ENCODE measurements around the gene SPCS3.
A peak's percentile ranks its signal among the peaks of the same experiment; 100 is the strongest.

The SPCS3 gene

DNA sequence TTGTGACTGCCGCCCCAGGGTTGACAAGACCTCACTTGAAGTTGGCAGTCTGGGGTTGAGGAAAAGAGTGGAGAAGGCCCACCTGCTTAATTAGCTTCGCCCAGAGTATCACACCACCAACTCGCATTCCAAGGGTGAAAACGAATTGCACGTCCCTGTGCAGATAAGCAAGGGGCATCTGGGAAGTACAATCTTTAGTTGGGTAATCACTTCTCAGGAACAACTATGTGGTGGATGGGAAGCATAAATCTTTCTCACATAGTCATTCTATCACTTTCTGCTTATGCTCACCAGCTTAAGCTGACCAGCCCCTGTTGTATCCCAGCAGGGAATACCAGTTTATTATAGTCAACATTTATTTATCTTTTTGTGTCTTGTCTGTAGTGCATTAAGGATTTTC, 14.3 kb downstream of the SPCS3 start:
- Histone ChIP-seq H3K4me2 (ENCODE audit: insufficient read depth, low read length) (no peak overlapping the region), H3K79me2 (ENCODE audit: insufficient read depth, low read length) (peaks cover 22% of the 10 kb centered on the region), H3K9ac (ENCODE audit: low read depth, low read length) (no peak overlapping the region), H4K20me1 (ENCODE audit: insufficient read depth, low read length) (0 out of 2 replicates have a peak, but pooled peaks cover 8% of the 10 kb centered on the region), H3K27me3 (ENCODE audit: insufficient read depth, low read length, poor library complexity) (no peaks in the 10 kb centered on the region), H3K4me3 (ENCODE audit: low read depth in 1 of 2, low read length in 2 of 2) (no peak overlapping the region), H3K9me3 (ENCODE audit: insufficient read depth, low read length, severe bottlenecking) (no peaks in the 10 kb centered on the region), H3K4me1 (ENCODE audit: insufficient read depth, low read length) (no peaks in the 10 kb centered on the region), H3K27ac (ENCODE audit: low read length) (no peak overlapping the region), H3K36me3 (ENCODE audit: insufficient read depth, low read length) (peaks cover 31% of the 10 kb centered on the region), H2AFZ (ENCODE audit: low read depth, low read length) (no peak overlapping the region)
- TF ChIP-seq EZH2 (IDR thresholded peaks at IDR 0.05; ENCODE audit: borderline replicate concordance, low read depth, low read length, severe bottlenecking), result no peak
- TF ChIP-seq, protein P1, sequence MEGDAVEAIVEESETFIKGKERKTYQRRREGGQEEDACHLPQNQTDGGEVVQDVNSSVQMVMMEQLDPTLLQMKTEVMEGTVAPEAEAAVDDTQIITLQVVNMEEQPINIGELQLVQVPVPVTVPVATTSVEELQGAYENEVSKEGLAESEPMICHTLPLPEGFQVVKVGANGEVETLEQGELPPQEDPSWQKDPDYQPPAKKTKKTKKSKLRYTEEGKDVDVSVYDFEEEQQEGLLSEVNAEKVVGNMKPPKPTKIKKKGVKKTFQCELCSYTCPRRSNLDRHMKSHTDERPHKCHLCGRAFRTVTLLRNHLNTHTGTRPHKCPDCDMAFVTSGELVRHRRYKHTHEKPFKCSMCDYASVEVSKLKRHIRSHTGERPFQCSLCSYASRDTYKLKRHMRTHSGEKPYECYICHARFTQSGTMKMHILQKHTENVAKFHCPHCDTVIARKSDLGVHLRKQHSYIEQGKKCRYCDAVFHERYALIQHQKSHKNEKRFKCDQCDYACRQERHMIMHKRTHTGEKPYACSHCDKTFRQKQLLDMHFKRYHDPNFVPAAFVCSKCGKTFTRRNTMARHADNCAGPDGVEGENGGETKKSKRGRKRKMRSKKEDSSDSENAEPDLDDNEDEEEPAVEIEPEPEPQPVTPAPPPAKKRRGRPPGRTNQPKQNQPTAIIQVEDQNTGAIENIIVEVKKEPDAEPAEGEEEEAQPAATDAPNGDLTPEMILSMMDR (IDR thresholded peaks at IDR 0.05; ENCODE audit: borderline replicate concordance, extremely low read depth, low read length, poor library complexity, severe bottlenecking), result no peak
- no peak for DNase-seq
- 0 out of 3 replicates have a peak, but pooled peaks have one; percentile 13 for ATAC-seq (ENCODE audit: insufficient read depth, low read depth)

DNA sequence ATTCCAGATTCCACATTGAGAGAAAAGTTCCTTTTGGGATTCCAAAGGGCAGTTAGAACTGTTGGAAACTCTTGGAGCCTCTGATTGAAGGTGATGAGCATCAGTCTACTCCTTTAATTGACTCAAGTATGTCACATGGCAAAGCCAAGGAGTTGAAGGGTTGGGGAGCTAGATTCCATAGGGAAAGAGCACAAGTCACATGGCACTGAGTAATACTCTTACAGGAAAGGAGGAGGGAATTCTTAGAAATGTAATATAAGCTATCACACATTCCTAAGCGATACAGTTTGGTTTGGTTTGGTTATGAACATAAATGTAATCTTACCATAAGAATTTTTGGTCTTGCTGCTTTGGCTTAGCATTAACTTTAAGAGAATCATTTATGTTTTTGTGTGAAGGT, 15.7 kb downstream of the SPCS3 start:
- Histone ChIP-seq H3K9ac (ENCODE audit: low read depth, low read length) (no peak overlapping the region), H2AFZ (ENCODE audit: low read depth, low read length) (no peak overlapping the region), H3K27me3 (ENCODE audit: insufficient read depth, low read length, poor library complexity) (no peaks in the 10 kb centered on the region), H3K4me3 (ENCODE audit: low read depth in 1 of 2, low read length in 2 of 2) (no peak overlapping the region), H3K9me3 (ENCODE audit: insufficient read depth, low read length, severe bottlenecking) (no peaks in the 10 kb centered on the region), H3K4me1 (ENCODE audit: insufficient read depth, low read length) (no peaks in the 10 kb centered on the region), H3K79me2 (ENCODE audit: insufficient read depth, low read length) (peaks cover 9% of the 10 kb centered on the region), H3K27ac (ENCODE audit: low read length) (no peak overlapping the region), H3K4me2 (ENCODE audit: insufficient read depth, low read length) (no peak overlapping the region), H3K36me3 (ENCODE audit: insufficient read depth, low read length) (peaks cover 17% of the 10 kb centered on the region), H4K20me1 (ENCODE audit: insufficient read depth, low read length) (0 out of 2 replicates have a peak, but pooled peaks cover 3% of the 10 kb centered on the region)
- ATAC-seq (ENCODE audit: insufficient read depth, low read depth), result no peak
- no peak for TF ChIP-seq EZH2 (IDR thresholded peaks at IDR 0.05; ENCODE audit: borderline replicate concordance, low read depth, low read length, severe bottlenecking)
- TF ChIP-seq, protein P1 (IDR thresholded peaks at IDR 0.05; ENCODE audit: borderline replicate concordance, extremely low read depth, low read length, poor library complexity, severe bottlenecking), result no peak
- DNase-seq, result no peak

DNA sequence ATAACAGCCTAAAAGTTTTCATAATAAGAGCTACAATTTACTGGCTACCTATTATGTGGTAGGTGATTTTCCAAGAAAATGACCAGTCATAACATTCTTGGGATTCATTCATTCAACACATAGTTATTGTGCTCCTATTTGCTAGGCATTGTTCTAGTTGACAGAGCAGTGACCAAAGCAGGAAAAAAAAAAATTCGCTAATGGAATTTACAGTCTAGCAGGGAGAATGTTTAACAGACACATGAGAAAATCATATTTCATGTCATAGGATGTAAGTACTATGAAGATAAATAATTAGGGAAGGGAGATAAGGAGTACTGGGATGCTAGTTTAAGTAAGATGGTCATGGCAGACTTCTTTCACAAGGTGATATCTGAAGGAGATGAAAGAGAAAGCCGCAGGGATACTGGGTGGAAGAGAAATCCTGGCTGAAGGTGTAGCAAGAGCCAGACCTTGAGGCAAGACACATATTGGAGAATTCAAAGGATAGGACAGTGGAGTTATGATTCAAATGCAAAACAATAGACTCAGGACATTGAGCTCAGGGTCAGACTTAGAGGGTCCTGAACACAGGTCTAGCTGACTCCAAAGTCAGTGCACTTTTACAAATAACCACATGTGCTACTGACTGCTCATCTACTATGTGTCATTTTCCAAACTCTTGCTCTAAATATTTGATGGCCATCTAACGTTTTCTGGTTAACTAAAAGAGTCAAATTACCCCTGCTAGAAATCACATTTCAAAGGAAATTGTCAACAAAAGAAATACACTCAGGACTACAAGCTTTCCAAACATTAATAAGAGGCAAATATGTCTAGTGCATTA, 20.4 kb downstream of the SPCS3 start:
- Histone ChIP-seq H3K27me3 (ENCODE audit: insufficient read depth, low read length, poor library complexity) (no peaks in the 10 kb centered on the region), H3K27ac (ENCODE audit: low read length) (no peak overlapping the region), H2AFZ (ENCODE audit: low read depth, low read length) (no peak overlapping the region), H4K20me1 (ENCODE audit: insufficient read depth, low read length) (no peaks in the 10 kb centered on the region), H3K4me2 (ENCODE audit: insufficient read depth, low read length) (no peak overlapping the region), H3K9me3 (ENCODE audit: insufficient read depth, low read length, severe bottlenecking) (peaks cover 23% of the 10 kb centered on the region), H3K36me3 (ENCODE audit: insufficient read depth, low read length) (peaks cover 4% of the 10 kb centered on the region; the same call in 1 of the 2 replicates), H3K4me3 (ENCODE audit: low read depth in 1 of 2, low read length in 2 of 2) (no peak overlapping the region), H3K9ac (ENCODE audit: low read depth, low read length) (no peak overlapping the region), H3K79me2 (ENCODE audit: insufficient read depth, low read length) (peaks cover 6% of the 10 kb centered on the region; the same call in 1 of the 2 replicates), H3K4me1 (ENCODE audit: insufficient read depth, low read length) (no peaks in the 10 kb centered on the region)
- no peak for ATAC-seq (ENCODE audit: insufficient read depth, low read depth)
- no peak for TF ChIP-seq EZH2 (IDR thresholded peaks at IDR 0.05; ENCODE audit: borderline replicate concordance, low read depth, low read length, severe bottlenecking)
- TF ChIP-seq, protein P1 (IDR thresholded peaks at IDR 0.05; ENCODE audit: borderline replicate concordance, extremely low read depth, low read length, poor library complexity, severe bottlenecking), result no peak
- no peak for DNase-seq

All from DND-41 (cell line).